Measurements from ENCODE around the gene CDKN1A. TPM values are rescaled to one million over a fixed set of nuclear protein-coding genes. Genes with fewer than 3 reads are reported as not detected.

Gene CDKN1A
- total and polyA plus RNA-seq, 11 donors = 27.5 to 658 (median 99.8) TPM

DNA sequence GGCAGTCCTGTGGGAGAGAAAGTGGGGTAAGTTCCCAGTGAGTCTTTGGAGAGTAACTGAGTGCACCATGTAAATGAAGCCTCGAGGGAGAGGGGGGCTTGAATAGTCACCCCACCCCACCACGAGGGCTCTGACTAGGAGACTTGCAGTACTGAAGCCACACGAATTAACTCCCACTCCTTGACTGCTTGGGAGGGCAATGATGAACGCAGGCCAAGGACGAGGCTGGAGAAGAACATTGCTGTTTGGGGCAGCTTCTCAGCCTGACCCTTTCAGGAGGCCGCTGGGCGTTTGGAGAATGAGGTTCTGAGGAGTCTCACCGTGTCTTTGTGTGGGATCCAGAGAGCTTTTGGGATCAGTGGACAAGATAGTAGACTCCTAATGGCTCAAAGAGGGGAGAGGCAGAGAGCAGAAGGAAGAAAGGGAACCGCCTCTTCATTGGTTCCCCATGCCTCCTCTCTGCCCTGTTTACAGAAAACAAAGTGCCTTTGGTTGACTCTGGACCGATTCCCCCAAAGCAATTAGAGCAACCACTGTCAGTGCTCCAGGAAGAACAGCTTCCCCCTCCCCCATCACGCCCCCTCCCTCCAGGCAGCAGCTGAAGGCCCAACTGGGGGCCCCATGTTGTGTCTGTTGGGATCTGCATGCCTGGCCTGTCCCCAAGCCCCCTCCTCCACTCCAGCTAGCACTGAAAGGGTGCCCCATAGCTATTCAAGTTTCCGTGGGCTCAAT is 41.7 kb upstream of the CDKN1A start:
- DNase-seq = no peak
- Histone ChIP-seq H3K9me3 (no peaks in the 10 kb centered on the region), H3K36me3 (no peaks in the 10 kb centered on the region), H3K27ac (no peak overlapping the region), H3K27me3 (no peaks in the 10 kb centered on the region), H3K4me1 (peaks cover 0 to 17% (median 13%) of the 10 kb centered on the region in 12 donors), H3K4me3 (no peak overlapping the region)
- WGBS, 4 donors = 78 to 83% (median 82%) methylated on average over 12 of the region's 12 CpGs
- TF ChIP-seq POLR2A (IDR thresholded peaks at IDR 0.05) = no peak
- TF ChIP-seq, protein P1, sequence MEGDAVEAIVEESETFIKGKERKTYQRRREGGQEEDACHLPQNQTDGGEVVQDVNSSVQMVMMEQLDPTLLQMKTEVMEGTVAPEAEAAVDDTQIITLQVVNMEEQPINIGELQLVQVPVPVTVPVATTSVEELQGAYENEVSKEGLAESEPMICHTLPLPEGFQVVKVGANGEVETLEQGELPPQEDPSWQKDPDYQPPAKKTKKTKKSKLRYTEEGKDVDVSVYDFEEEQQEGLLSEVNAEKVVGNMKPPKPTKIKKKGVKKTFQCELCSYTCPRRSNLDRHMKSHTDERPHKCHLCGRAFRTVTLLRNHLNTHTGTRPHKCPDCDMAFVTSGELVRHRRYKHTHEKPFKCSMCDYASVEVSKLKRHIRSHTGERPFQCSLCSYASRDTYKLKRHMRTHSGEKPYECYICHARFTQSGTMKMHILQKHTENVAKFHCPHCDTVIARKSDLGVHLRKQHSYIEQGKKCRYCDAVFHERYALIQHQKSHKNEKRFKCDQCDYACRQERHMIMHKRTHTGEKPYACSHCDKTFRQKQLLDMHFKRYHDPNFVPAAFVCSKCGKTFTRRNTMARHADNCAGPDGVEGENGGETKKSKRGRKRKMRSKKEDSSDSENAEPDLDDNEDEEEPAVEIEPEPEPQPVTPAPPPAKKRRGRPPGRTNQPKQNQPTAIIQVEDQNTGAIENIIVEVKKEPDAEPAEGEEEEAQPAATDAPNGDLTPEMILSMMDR (IDR thresholded peaks at IDR 0.05) = no peak
- intact Hi-C loops (cut with DNase I) = loop anchor here in 2 of 10 donors (5.0 kb wide), 1 partner anchor 35 kb away; no protein-coding TSS in a partner anchor
- no peak for ATAC-seq

DNA sequence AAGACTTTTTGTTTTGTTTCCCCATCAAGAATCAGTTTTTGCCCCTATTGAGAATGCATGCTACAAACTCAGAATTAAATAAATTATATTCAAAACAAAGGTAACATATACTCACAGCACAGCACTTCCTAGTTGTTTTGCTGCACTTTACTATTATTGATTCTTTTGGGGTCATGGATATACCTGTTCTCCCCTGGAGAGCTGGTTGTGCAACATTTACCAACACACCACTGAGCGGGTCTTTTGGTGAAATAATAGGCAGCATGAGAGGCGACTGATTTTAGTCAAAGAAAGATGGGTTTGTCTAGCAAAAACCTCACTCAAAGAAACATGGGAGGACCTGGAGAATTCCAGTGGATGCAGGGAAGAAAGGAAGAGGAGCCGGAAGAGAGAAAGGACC is 39.9 kb upstream of the CDKN1A start:
- Histone ChIP-seq H3K27ac (no peak overlapping the region), H3K4me3 (no peak overlapping the region), H3K9me3 (no peaks in the 10 kb centered on the region), H3K4me1 (peaks cover 0 to 22% (median 15%) of the 10 kb centered on the region in 12 donors), H3K36me3 (no peaks in the 10 kb centered on the region), H3K27me3 (no peaks in the 10 kb centered on the region)
- ATAC-seq (no peak), DNase-seq (no peak)
- 92 to 98% (median 93%) methylated on average over 3 of the region's 3 CpGs for WGBS, 4 donors
- intact Hi-C loops (cut with DNase I) = loop anchor here in 2 of 10 donors (5.0 kb wide), 1 partner anchor 34 kb away; no protein-coding TSS in a partner anchor
- TF ChIP-seq, protein P1 (IDR thresholded peaks at IDR 0.05) = no peak
- TF ChIP-seq POLR2A (IDR thresholded peaks at IDR 0.05) = no peak

DNA sequence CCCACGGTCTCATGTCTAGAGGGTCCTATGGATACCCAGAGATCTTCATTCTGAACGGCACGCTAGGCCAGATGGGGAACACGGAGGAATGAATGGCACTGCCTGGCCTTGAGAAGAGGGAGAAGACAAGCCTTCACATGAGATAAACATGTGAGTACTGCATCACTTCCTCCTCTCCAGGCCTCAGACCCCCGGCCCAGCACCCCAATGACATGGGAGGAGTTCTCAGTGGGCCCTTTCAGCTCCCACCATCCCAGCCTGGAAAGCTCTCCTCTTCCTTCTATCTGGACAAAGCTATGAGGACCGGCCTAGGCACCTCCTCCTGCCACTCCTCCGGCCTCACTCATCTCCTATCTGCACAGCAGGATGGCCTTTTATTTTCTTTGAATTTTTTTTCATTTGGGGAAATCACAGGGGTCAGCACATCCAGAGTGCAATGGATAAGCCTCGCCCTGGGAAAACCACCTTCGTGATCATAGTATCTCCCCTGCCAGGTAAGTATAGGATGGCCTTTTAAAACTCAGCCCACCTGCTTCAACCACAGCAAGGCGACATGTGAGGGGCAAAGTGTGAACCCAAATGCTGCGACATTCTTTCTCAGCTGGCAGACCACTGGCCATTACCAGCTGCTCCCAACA is 39.2 kb upstream of the CDKN1A start:
- ATAC-seq (no peak), DNase-seq (no peak)
- no peak overlapping the region for H3K4me3 ChIP-seq
- H3K27ac ChIP-seq = no peak overlapping the region
- H3K36me3 ChIP-seq = no peaks in the 10 kb centered on the region
- H3K9me3 ChIP-seq = no peaks in the 10 kb centered on the region
- TF ChIP-seq, protein P1 (IDR thresholded peaks at IDR 0.05) = no peak
- TF ChIP-seq POLR2A (IDR thresholded peaks at IDR 0.05) = no peak
- H3K27me3 ChIP-seq = no peaks in the 10 kb centered on the region
- H3K4me1 ChIP-seq = peaks cover 0 to 22% (median 11%) of the 10 kb centered on the region in 12 donors
- intact Hi-C loops (cut with DNase I) = loop anchor here in 2 of 10 donors (5.0 kb wide), 1 partner anchor 33 kb away; no protein-coding TSS in a partner anchor
- 88 to 92% (median 91%) methylated on average over 11 of the region's 11 CpGs for WGBS, 4 donors

DNA sequence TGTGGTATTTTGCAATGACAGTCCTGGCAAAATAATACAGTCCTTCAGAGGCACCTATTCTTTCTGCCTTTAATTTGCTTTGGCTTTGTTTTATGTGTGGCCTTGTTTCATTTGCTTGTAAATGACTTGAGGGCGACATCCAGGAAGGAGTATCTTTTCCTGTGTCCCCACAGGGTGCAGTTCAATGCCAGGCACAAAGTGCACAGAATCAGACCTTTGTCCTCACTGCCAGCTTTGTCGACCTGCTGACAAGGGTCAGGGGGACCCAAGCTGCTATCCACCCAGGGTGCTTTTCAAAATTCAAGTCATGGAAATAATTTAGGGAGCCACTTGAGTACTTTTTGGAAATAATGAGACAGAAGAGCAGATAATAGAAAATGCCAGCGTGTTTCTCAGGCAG is 37.0 kb upstream of the CDKN1A start:
- H3K36me3 ChIP-seq = no peaks in the 10 kb centered on the region
- WGBS, 4 donors = 71 to 85% (median 81%) methylated on average over 3 of the region's 3 CpGs
- no peak for TF ChIP-seq POLR2A (IDR thresholded peaks at IDR 0.05)
- TF ChIP-seq, protein P1 (IDR thresholded peaks at IDR 0.05) = no peak
- DNase-seq = no peak
- H3K27ac ChIP-seq = no peak overlapping the region
- ATAC-seq = no peak
- intact Hi-C loops (cut with DNase I) = no loop called here
- peaks cover 0 to 28% (median 8%) of the 10 kb centered on the region in 12 donors for H3K4me1 ChIP-seq
- no peaks in the 10 kb centered on the region for H3K27me3 ChIP-seq
- no peaks in the 10 kb centered on the region for H3K9me3 ChIP-seq
- H3K4me3 ChIP-seq = no peak overlapping the region

Data from heart left ventricle (tissue), 16 donors.